PC-9 (cell line): ENCODE measurements around the gene NFKBIZ.

Source experiments
- EZH2 ChIP-seq: fragments of 200-600 bp; sonication (generic); IDR thresholded peaks from 2 replicates; pipeline ENCODE4 v1.8.0; 2017; ENCODE audit warnings: antibody characterized with exemption, low read depth
- TF ChIP-seq, protein P1 (sequence below): fragments of 200-600 bp; sonication (generic); conservative IDR thresholded peaks from 2 replicates; pipeline ENCODE4 v1.6.1; 2017; ENCODE audit warnings: mixed run types, antibody characterized with exemption, mild to moderate bottlenecking, moderate library complexity

DNA sequence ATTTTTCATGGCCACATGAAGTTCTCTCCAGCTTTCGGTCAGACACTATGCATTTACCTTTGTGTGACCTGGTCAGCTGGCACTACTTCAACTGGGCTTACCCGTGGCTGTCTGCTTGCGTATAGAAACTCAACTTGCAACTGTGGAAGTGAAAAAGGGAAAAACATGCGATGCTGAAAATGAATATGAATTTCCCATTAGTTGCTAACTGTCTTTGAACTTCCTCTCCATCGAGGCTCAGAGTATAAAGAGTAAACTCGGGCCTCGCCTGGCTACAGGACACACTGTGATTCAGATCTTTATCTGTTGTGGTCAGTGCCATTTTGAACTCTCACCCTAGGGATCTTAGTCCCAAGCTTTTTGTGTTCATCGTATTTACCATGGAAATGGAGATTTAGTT, 26.8 kb downstream of the NFKBIZ start:
- no peak for TF ChIP-seq EZH2
- TF ChIP-seq, protein P1, sequence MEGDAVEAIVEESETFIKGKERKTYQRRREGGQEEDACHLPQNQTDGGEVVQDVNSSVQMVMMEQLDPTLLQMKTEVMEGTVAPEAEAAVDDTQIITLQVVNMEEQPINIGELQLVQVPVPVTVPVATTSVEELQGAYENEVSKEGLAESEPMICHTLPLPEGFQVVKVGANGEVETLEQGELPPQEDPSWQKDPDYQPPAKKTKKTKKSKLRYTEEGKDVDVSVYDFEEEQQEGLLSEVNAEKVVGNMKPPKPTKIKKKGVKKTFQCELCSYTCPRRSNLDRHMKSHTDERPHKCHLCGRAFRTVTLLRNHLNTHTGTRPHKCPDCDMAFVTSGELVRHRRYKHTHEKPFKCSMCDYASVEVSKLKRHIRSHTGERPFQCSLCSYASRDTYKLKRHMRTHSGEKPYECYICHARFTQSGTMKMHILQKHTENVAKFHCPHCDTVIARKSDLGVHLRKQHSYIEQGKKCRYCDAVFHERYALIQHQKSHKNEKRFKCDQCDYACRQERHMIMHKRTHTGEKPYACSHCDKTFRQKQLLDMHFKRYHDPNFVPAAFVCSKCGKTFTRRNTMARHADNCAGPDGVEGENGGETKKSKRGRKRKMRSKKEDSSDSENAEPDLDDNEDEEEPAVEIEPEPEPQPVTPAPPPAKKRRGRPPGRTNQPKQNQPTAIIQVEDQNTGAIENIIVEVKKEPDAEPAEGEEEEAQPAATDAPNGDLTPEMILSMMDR: no peak
